Activated naive CD4-positive, alpha-beta T cell treated with anti-CD3 and anti-CD28 coated beads, Interleukin-2, amount 50 U/mL, for 16 hours (primary cell): ENCODE data around the gene EFHD2.
A peak's percentile ranks its signal among the peaks of the same experiment; 100 is the strongest.
"Not testable (repeated sequence)": the region's sequence is repeated elsewhere in the genome, so short reads cannot be mapped to it uniquely, and the experiment has no call there.

Experiments
- DNase-seq: peaks from one replicate; pipeline ENCODE4 v3.0.0-alpha.2; 2020

The EFHD2 gene

GRCh38 chr1:15413563-15414444 lies 4.1 kb downstream of the EFHD2 start:
- no peak for DNase-seq

DNA sequence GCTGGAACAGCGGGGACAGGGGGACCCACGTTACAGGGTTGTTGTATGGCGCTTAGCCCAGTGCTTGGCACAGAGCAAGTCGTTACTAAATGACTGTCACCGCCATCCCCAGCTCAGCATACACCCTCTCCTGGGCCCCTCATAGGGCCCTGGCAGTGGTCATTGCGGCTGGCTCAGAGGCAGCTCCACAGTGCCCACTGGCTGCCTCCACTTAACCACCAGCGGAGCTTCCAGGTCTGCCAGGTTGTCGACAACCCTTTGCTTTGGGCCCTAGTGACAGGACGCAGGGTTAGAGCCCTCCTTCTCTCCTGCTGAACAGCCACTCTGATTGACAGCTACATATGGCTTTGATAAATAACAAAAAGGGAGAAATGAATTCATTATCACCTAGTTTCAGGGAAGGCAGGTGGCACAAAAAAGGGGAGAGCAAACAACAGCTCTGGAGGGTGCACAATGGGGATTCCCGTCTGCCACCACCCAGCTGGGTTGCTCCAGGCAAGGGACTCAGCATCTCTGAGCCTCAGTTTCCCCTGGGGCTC lies 4.8 kb downstream of the EFHD2 start:
- DNase-seq = no peak

DNA sequence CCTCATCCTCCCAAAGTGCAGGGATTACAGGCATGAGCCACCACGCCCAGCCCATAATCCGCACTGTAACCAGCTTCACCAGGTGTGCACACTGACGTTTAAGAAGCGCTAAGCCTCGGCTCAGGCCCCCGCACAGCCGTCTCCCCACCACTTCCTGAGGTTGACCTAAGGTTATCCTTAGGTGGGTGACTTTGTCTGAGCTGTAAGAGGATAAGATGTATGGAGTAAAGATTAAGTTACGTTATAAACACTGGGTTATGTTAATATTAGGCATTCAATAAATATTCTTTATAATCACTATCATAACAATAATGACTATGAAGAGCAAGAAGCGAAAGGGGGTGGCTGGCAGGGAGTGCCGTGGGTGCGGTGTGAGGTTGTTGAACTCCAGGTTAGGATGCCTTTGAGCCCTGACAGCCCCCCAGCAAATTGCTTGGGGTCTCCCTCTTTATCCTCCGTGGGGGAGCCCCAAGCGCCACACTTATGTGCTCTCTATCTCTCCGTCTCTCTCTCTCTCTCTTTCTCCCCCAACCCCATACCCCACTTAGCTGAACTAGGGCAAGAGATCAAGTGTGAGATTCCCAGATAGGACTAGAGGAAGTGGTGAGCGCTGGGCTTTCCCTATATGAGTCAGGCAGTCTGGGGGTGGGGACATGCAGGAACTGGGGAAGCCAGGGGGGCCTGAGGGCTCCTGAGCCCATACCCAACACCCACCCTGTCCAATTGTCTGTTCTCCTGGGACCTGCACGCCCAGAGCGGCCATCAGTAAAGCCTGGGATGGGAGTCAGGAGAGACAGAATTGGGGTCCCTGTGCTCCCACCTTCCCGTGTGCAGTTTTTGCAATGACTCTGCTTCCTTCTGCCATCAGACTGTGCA lies 7.6 kb downstream of the EFHD2 start:
- peak; percentile 38 for DNase-seq

- no peak for DNase-seq
Measured at GRCh38 chr1:15418806-15419515, 9.3 kb downstream of the EFHD2 start.

GRCh38 chr1:15420853-15421465 lies 11.3 kb downstream of the EFHD2 start:
- no peak for DNase-seq

DNA sequence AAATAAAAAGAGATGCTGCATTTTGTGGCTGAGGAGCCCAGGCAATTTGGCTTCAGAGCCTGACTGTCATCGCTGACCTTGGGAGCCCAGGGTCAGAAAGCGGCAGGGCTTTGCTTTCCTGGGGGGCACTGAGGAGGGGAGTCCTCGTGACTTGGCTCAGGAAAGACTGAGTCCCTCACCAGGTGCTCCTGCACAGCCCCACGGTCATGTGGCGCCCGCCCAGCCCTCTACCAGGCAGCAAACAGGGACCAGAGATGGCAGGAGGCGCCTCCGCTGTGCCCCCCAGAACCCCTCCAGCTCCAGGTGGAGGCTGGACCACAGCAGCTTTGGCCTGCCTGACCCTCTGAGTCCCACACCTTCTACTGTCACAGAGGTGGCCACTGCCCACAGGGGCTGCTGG lies 13.2 kb downstream of the EFHD2 start:
- DNase-seq = no peak

- DNase-seq = no peak
Measured at GRCh38 chr1:15423355-15424077, 13.8 kb downstream of the EFHD2 start.

DNA sequence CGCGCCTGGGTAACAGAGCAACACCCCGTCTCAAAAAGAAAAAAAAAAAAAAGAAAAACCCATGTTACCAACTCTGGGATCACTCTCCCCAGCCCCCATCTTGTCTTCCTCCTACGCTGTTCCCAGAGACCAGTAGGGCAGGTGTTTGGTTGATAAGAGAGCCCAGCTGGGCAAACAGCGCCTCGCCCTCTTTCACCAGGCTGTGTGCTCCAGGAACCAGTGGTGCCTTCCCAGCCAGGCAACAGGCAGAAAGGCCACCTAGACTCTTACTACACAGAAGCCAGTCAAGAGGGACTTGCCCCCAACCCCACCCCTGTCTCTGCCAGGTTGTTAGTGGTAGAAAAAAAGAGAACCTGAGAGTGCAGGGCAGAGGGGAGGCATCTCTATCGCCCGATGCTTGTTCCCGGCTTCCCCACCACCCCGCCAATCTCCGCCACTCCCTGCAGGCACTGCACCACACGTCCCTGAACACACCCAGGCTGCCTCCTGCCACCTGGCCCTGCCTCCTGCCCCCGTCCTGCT lies 14.5 kb downstream of the EFHD2 start:
- DNase-seq = no peak

GRCh38 chr1:15424981-15425380 lies 15.3 kb downstream of the EFHD2 start:
- DNase-seq = no peak

DNA sequence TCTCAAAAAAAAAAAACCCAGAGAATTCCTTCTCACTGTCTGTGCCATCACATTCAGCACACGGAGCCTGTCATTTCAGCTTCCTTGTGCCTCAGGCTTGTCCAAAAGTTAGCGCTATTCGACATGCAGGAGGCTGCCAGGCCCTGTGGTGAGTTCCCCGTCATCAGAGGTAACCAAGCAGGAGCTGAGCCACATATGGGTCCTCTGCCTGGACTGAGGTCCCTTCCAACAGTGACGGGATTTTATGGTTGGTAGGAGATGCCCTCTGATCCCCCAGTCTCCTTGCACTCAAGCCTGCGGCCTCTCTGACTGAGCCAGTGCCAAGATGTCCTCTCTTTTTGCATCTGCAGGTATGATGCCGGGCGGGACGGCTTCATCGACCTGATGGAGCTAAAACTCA lies 15.8 kb downstream of the EFHD2 start:
- no peak for DNase-seq

DNA sequence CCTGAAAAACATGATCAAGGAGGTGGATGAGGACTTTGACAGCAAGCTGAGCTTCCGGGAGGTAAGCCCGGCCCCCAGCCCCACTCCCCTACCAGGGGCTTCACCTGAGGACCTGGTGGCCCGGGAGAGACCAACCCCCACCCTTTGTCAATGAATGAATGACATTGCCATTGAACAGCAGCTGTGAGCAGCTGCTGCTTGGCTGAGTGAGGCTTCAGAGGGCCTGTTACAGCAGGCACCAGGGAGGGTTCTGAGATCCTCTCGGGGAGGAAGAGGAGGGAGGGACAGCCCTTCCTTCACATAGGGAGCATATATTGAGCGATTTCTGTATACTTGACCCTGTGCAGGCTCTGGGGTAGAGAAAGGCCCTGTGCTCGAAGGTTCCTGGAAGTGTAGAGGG lies 16.3 kb downstream of the EFHD2 start:
- no peak for DNase-seq

GRCh38 chr1:15426492-15427279 lies 17.0 kb downstream of the EFHD2 start:
- no peak for DNase-seq

DNA sequence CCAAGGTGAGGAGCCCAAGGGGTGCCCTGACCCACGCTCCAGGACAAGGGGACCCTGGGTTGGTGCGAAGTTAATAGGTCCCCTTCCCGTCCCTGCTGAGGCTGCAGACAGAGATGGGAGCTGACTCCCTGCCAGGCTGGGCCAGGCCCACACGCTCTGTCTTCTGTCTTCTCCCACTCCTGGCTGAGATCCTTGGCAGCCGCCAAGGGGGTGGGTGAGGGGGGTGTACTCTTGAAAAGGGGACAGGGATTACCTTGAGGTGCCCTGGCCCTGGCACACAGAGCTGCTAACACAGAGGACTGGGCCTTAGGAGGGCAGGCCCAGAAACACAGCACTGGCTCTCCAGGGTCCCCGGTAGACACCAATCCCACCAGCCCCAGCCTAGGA lies 17.6 kb downstream of the EFHD2 start:
- DNase-seq = no peak

DNA sequence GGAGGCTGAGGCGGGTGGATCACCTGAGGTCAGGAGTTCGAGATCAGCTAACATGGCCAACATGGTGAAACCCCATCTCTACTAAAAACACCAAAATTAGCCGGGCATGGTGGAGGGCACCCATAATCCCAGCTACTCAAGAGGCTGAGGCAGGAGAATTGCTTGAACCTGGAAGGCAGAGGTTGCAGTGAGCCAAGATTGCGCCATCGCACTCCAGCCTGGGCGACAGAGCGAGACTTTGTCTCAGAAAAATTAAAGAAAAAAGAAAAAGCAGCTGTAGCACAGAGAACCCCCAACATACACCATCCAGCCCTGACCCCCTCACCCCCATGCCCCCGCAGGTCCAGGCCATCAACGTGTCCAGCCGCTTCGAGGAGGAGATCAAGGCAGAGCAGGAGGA lies 18.6 kb downstream of the EFHD2 start:
- DNase-seq = not testable (repeated sequence)

- no peak for DNase-seq
Measured at GRCh38 chr1:15428815-15429435, 19.2 kb downstream of the EFHD2 start.

GRCh38 chr1:15429701-15430149 lies 20.0 kb downstream of the EFHD2 start:
- no peak for DNase-seq

DNA sequence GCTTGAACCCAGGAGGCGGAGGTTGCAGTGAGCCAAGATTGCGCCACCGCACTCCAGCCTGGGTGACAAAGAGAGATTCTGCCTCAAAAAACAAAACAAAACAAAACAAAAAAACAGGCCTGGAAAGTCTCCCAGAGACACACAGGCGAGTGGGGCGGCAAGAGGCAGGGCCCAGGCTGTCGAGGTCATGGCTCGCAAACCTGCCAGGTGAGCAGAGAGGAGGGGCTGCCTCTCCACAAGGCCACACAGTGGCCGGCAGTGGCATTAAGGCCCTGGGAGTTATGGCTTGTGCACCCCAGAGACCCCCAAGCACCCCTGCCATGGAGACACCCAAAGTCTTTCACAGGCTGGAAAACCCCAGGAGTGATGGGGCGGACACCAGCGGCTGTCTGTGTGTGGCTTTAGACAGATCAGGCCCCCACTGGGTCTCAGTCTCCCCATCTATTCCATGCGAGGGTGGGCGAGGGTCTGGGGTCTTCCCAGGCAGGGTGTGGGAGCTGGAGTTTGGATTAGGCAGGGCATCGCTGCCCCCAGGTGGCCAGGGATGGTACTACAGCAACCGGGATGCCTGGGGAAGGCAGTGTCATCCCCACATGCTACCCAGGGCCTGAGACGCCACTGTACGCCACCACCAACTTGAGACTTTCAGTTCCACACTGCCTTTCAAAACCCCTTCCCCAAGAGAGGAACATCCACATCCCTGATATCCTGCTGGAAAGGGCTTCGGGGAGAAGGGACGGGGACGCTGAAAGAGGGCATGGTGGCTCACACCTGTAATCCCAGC lies 21.3 kb downstream of the EFHD2 start:
- peak; percentile 74 for DNase-seq

DNA sequence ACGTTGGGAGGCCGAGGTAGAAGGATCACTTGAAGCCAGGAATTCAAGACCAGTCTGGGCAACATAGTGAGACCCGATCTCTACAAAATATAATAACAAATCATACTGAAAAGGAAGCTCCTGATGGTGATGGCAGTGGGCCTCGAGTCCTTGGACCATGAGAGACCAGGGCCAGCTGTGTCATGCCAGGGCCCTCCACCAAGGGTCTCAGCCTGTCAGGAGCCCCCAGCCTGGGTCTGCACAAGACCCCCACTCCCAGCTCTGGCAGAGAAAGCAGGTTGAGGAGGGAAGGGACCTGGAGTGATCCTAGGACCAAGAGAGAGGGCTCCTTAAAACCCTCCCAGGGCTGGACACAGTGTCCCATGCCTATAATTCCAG lies 21.9 kb downstream of the EFHD2 start:
- no peak for DNase-seq

- DNase-seq = no peak
Measured at GRCh38 chr1:15432324-15432723, 22.6 kb downstream of the EFHD2 start.
